Measurements from ENCODE around the gene KIAA1210.

DNA sequence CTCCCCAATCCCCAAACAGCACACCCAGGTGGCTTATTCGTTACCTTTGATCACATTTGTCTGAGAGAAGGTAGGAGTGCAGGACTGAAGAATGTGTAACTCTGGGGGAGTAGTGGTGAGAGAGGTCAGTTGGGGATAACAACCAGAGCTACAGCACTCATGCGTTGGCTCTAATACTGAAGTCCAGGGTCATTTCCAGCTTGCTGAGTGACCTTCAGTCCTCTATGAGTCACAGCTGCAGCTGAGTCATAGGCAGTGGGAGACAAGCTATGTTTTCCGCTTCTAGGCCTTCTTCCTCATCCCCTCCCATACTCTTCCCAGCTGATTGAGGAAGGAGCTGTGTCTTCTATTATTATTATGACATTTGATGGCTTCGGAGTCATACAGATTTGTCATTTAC is 86.4 kb downstream of the KIAA1210 start:
- no peak for TF ChIP-seq EZH2 (IDR thresholded peaks at IDR 0.05; ENCODE audit: low read depth, unreplicated experiment)
- TF ChIP-seq, protein P1, sequence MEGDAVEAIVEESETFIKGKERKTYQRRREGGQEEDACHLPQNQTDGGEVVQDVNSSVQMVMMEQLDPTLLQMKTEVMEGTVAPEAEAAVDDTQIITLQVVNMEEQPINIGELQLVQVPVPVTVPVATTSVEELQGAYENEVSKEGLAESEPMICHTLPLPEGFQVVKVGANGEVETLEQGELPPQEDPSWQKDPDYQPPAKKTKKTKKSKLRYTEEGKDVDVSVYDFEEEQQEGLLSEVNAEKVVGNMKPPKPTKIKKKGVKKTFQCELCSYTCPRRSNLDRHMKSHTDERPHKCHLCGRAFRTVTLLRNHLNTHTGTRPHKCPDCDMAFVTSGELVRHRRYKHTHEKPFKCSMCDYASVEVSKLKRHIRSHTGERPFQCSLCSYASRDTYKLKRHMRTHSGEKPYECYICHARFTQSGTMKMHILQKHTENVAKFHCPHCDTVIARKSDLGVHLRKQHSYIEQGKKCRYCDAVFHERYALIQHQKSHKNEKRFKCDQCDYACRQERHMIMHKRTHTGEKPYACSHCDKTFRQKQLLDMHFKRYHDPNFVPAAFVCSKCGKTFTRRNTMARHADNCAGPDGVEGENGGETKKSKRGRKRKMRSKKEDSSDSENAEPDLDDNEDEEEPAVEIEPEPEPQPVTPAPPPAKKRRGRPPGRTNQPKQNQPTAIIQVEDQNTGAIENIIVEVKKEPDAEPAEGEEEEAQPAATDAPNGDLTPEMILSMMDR (conservative IDR thresholded peaks at IDR 0.05; ENCODE audit: low read depth in 2 of 2), result no peak
- no peak for TF ChIP-seq CREB1 (CRISPR knock-in tag; IDR thresholded peaks at IDR 0.05; ENCODE audit: low read depth)
- TF ChIP-seq, protein P2, sequence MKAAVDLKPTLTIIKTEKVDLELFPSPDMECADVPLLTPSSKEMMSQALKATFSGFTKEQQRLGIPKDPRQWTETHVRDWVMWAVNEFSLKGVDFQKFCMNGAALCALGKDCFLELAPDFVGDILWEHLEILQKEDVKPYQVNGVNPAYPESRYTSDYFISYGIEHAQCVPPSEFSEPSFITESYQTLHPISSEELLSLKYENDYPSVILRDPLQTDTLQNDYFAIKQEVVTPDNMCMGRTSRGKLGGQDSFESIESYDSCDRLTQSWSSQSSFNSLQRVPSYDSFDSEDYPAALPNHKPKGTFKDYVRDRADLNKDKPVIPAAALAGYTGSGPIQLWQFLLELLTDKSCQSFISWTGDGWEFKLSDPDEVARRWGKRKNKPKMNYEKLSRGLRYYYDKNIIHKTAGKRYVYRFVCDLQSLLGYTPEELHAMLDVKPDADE (IDR thresholded peaks at IDR 0.05), result no peak
- TF ChIP-seq, protein P3, sequence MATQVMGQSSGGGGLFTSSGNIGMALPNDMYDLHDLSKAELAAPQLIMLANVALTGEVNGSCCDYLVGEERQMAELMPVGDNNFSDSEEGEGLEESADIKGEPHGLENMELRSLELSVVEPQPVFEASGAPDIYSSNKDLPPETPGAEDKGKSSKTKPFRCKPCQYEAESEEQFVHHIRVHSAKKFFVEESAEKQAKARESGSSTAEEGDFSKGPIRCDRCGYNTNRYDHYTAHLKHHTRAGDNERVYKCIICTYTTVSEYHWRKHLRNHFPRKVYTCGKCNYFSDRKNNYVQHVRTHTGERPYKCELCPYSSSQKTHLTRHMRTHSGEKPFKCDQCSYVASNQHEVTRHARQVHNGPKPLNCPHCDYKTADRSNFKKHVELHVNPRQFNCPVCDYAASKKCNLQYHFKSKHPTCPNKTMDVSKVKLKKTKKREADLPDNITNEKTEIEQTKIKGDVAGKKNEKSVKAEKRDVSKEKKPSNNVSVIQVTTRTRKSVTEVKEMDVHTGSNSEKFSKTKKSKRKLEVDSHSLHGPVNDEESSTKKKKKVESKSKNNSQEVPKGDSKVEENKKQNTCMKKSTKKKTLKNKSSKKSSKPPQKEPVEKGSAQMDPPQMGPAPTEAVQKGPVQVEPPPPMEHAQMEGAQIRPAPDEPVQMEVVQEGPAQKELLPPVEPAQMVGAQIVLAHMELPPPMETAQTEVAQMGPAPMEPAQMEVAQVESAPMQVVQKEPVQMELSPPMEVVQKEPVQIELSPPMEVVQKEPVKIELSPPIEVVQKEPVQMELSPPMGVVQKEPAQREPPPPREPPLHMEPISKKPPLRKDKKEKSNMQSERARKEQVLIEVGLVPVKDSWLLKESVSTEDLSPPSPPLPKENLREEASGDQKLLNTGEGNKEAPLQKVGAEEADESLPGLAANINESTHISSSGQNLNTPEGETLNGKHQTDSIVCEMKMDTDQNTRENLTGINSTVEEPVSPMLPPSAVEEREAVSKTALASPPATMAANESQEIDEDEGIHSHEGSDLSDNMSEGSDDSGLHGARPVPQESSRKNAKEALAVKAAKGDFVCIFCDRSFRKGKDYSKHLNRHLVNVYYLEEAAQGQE (IDR thresholded peaks at IDR 0.05; ENCODE audit: unreplicated experiment), result no peak
- TF ChIP-seq EZH2phosphoT487 (IDR thresholded peaks at IDR 0.05; ENCODE audit: unreplicated experiment), result no peak
- no peak for TF ChIP-seq POLR2AphosphoS5 (IDR thresholded peaks at IDR 0.05; ENCODE audit: low read depth)
- no peak for TF ChIP-seq JUNB (IDR thresholded peaks at IDR 0.05; ENCODE audit: unreplicated experiment)
- TF ChIP-seq ZNF114 (CRISPR knock-in tag; IDR thresholded peaks at IDR 0.05), result no peak
- TF ChIP-seq ZNF331 (CRISPR knock-in tag; IDR thresholded peaks at IDR 0.05; ENCODE audit: low read depth), result no peak
- TF ChIP-seq STAT1 (IDR thresholded peaks at IDR 0.05; ENCODE audit: unreplicated experiment), result no peak
- TF ChIP-seq NANOG (IDR thresholded peaks at IDR 0.05; ENCODE audit: borderline replicate concordance), result no peak
- TF ChIP-seq, protein P4, sequence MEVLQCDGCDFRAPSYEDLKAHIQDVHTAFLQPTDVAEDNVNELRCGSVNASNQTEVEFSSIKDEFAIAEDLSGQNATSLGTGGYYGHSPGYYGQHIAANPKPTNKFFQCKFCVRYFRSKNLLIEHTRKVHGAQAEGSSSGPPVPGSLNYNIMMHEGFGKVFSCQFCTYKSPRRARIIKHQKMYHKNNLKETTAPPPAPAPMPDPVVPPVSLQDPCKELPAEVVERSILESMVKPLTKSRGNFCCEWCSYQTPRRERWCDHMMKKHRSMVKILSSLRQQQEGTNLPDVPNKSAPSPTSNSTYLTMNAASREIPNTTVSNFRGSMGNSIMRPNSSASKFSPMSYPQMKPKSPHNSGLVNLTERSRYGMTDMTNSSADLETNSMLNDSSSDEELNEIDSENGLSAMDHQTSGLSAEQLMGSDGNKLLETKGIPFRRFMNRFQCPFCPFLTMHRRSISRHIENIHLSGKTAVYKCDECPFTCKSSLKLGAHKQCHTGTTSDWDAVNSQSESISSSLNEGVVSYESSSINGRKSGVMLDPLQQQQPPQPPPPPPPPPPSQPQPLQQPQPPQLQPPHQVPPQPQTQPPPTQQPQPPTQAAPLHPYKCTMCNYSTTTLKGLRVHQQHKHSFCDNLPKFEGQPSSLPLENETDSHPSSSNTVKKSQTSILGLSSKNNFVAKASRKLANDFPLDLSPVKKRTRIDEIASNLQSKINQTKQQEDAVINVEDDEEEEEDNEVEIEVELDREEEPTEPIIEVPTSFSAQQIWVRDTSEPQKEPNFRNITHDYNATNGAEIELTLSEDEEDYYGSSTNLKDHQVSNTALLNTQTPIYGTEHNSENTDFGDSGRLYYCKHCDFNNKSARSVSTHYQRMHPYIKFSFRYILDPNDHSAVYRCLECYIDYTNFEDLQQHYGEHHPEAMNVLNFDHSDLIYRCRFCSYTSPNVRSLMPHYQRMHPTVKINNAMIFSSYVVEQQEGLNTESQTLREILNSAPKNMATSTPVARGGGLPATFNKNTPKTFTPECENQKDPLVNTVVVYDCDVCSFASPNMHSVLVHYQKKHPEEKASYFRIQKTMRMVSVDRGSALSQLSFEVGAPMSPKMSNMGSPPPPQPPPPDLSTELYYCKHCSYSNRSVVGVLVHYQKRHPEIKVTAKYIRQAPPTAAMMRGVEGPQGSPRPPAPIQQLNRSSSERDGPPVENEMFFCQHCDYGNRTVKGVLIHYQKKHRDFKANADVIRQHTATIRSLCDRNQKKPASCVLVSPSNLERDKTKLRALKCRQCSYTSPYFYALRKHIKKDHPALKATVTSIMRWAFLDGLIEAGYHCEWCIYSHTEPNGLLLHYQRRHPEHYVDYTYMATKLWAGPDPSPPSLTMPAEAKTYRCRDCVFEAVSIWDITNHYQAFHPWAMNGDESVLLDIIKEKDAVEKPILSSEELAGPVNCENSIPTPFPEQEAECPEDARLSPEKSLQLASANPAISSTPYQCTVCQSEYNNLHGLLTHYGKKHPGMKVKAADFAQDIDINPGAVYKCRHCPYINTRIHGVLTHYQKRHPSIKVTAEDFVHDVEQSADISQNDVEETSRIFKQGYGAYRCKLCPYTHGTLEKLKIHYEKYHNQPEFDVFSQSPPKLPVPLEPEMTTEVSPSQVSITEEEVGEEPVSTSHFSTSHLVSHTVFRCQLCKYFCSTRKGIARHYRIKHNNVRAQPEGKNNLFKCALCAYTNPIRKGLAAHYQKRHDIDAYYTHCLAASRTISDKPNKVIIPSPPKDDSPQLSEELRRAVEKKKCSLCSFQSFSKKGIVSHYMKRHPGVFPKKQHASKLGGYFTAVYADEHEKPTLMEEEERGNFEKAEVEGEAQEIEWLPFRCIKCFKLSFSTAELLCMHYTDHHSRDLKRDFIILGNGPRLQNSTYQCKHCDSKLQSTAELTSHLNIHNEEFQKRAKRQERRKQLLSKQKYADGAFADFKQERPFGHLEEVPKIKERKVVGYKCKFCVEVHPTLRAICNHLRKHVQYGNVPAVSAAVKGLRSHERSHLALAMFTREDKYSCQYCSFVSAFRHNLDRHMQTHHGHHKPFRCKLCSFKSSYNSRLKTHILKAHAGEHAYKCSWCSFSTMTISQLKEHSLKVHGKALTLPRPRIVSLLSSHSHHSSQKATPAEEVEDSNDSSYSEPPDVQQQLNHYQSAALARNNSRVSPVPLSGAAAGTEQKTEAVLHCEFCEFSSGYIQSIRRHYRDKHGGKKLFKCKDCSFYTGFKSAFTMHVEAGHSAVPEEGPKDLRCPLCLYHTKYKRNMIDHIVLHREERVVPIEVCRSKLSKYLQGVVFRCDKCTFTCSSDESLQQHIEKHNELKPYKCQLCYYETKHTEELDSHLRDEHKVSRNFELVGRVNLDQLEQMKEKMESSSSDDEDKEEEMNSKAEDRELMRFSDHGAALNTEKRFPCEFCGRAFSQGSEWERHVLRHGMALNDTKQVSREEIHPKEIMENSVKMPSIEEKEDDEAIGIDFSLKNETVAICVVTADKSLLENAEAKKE (CRISPR knock-in tag; IDR thresholded peaks at IDR 0.05), result no peak

Measured in GM23338 (cell line).